GM12878 (cell line): ENCODE measurements around the gene TRIM3. TPM values are rescaled to one million over a fixed set of nuclear protein-coding genes. Genes with fewer than 3 reads are reported as not detected.

ENCODE experiments used
- BCL11A ChIP-seq: IDR thresholded peaks from 2 replicates; pipeline ENCODE4 v1.6.1; 2011; ENCODE audit warnings: low read depth, low read length
- CHD4 ChIP-seq: fragments of 200-600 bp; sonication (generic); IDR thresholded peaks from 2 replicates; pipeline ENCODE4 v1.6.1; 2016; ENCODE audit warnings: mild to moderate bottlenecking
- ESRRA ChIP-seq: IDR thresholded peaks from 2 replicates; pipeline ENCODE4 v1.6.1; 2012; ENCODE audit warnings: mild to moderate bottlenecking, low read length, improper control_type of control experiment
- GABPA ChIP-seq: IDR thresholded peaks from 2 replicates; pipeline ENCODE4 v1.6.1; 2014; ENCODE audit warnings: antibody characterized with exemption, low read depth, mild to moderate bottlenecking, inconsistent platforms
- HDGF ChIP-seq: fragments of 450-650 bp; IDR thresholded peaks from 2 replicates; pipeline ENCODE4 v1.6.1; 2016; ENCODE audit warnings: antibody characterized with exemption
- IRF4 ChIP-seq: IDR thresholded peaks from 2 replicates; pipeline ENCODE4 v1.6.1; 2011; ENCODE audit warnings: low read depth, low read length
- IRF5 ChIP-seq: fragments of 450-650 bp; IDR thresholded peaks from 2 replicates; pipeline ENCODE4 v1.6.1; 2017; ENCODE audit warnings: borderline replicate concordance
- JUNB ChIP-seq: IDR thresholded peaks from 2 replicates; pipeline ENCODE4 v1.6.1; 2016; ENCODE audit warnings: antibody characterized with exemption, mild to moderate bottlenecking
- MYB ChIP-seq: fragments of 150-350 bp; IDR thresholded peaks from 2 replicates; pipeline ENCODE4 v1.6.1; 2014; ENCODE audit warnings: mild to moderate bottlenecking, low read depth, low read length, borderline replicate concordance
- NFIC ChIP-seq: IDR thresholded peaks from 2 replicates; pipeline ENCODE4 v1.6.1; 2012; ENCODE audit warnings: low read depth, mild to moderate bottlenecking, inconsistent platforms, low read length, moderate library complexity
- NFXL1 ChIP-seq: fragments of 450-650 bp; IDR thresholded peaks from 2 replicates; pipeline ENCODE4 v1.6.1; 2017; ENCODE audit warnings: antibody characterized with exemption, mild to moderate bottlenecking, borderline replicate concordance
- NR2C2 ChIP-seq: IDR thresholded peaks from 2 replicates; pipeline ENCODE4 v1.6.1; 2011; ENCODE audit warnings: borderline replicate concordance, low read depth; ENCODE audit not compliant: control insufficient read depth, insufficient read length
- PAX5 ChIP-seq: IDR thresholded peaks from 2 replicates; pipeline ENCODE4 v1.6.1; 2011; ENCODE audit warnings: low read depth, low read length, borderline replicate concordance
- RBBP5 ChIP-seq: fragments of 200-600 bp; sonication (generic); conservative IDR thresholded peaks from 2 replicates; pipeline ENCODE4 v1.6.1; 2016
- RUNX3 ChIP-seq: IDR thresholded peaks from 2 replicates; pipeline ENCODE4 v1.6.1; 2012; ENCODE audit warnings: low read length, inconsistent platforms
- SMARCA5 ChIP-seq: fragments of 450-650 bp; IDR thresholded peaks from 2 replicates; pipeline ENCODE4 v1.6.1; 2017; ENCODE audit warnings: mild to moderate bottlenecking
- SMC3 ChIP-seq: IDR thresholded peaks from 2 replicates; pipeline ENCODE4 v1.6.1; 2011; ENCODE audit warnings: low read length, improper control_type of control experiment, borderline replicate concordance
- STAT1 ChIP-seq: fragments of 450-650 bp; conservative IDR thresholded peaks from 2 replicates; pipeline ENCODE4 v1.6.1; 2014; ENCODE audit warnings: antibody characterized with exemption, mild to moderate bottlenecking
- SUPT20H ChIP-seq: IDR thresholded peaks from 2 replicates; pipeline ENCODE4 v1.6.1; 2011; ENCODE audit warnings: low read depth, mild to moderate bottlenecking, low read length, moderate library complexity, borderline replicate concordance; ENCODE audit not compliant: control insufficient read depth
- TAF1 ChIP-seq: IDR thresholded peaks from 2 replicates; pipeline ENCODE4 v1.6.1; 2011; ENCODE audit warnings: mild to moderate bottlenecking, low read depth, low read length, borderline replicate concordance
- ZBED1 ChIP-seq: IDR thresholded peaks from 2 replicates; pipeline ENCODE4 v1.6.1; 2016; ENCODE audit warnings: borderline replicate concordance
- ZNF622 ChIP-seq: fragments of 450-650 bp; IDR thresholded peaks from 2 replicates; pipeline ENCODE4 v1.6.1; 2017; ENCODE audit warnings: mild to moderate bottlenecking, inconsistent platforms
- polyA plus RNA-seq, 11 experiments: library from polyadenylated mRNA; depleted of rRNA in 4 of 11; unstranded in 6 of 11; stranded (reverse) in 5 of 11; fragments of >200 nt; fragmentation: Nextera tagmentation in 4 of 11; fragmentation: Illumina TruSeq in 1 of 11; extraction: Ambion mirVana in 4 of 11; extraction: Trizol in 1 of 11; gene quantifications; 1 replicate in 1 of 11; 2 replicates in 10 of 11; pipeline versions ENCODE4 v1.2.1 to v1.2.3, GENCODE V29; 2011 to 2016; ENCODE audit warnings: inconsistent platforms in 2 of 11, missing spikeins in 2 of 11, low read depth in 1 of 11
- total RNA-seq, 4 experiments: library from RNA; depleted of rRNA in 3 of 4; stranded (reverse); fragments of >200 nt in 3 of 4; fragmentation: Illumina TruSeq in 1 of 4; extraction: Trizol in 1 of 4; gene quantifications; 2 replicates each; pipeline versions ENCODE4 v1.2.1 to v1.2.3, GENCODE V29; 2013 to 2021
- TF ChIP-seq, protein P1 (sequence below): IDR thresholded peaks from 2 replicates; pipeline ENCODE4 v1.6.1; 2011; ENCODE audit warnings: low read depth, mild to moderate bottlenecking, low read length, moderate library complexity, borderline replicate concordance; ENCODE audit errors: extremely low read depth
- TF ChIP-seq, protein P2 (sequence below): IDR thresholded peaks from 2 replicates; pipeline ENCODE4 v1.6.1; 2012; ENCODE audit warnings: low read depth, low read length, improper control_type of control experiment
- TF ChIP-seq, protein P3 (sequence below): IDR thresholded peaks from 2 replicates; pipeline ENCODE4 v1.6.1; 2012; ENCODE audit warnings: mild to moderate bottlenecking, low read depth, low read length

The TRIM3 gene
- total and polyA plus RNA-seq, 10 of the 15 experiments (the other 5 are each of a cell fraction or from before 2014, with no cell fraction given): 0.34 to 11.8 (median 4.8) TPM

DNA sequence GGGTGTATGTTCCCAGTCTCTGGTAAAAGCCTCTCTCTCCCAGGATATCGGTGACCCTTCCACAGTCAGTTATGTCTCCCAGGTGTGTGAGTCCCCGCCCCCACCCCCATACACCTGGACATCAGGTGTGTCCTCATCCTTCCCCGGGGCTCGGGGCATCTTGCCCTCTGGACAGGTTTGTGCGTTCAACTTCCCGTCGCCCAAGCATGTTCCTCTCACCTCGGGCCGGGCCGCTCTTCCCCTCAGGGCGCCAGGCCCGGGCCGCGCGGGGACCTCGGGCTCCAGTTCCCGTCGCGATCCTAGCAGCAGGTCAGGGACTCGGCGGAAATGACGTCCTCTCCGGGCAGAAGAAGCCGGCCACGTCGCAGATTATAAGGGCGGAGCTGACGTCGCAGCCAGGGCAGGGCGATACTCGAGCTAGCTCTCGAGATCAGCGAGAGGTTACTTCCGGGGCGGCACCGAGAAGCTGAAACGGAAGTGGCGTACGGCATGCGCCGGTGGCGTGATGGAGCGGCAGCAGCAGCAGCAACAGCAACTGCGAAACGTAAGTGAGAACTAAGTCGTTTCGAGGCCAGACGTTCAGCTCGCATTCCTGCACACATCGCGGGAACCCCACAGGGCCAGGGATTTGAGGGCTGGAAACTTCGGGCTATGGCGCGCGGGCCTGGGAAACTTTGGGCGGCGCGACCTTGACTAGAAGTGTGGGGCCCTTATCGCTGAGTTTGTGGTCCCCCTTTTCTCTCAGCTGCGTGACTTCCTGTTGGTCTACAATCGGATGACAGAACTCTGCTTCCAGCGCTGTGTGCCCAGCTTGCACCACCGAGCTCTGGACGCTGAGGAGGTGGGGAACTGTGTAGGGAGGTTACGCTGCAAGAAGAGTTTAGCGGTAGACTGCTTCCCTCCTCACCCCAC lies 7.5 kb upstream of the TRIM3 start, which contains the start of the genes ARFIP2 and TIMM10B (continued):
- no peak for TF ChIP-seq IRF5
- TF ChIP-seq TAF1: peak; percentile 73
- TF ChIP-seq, protein P1, sequence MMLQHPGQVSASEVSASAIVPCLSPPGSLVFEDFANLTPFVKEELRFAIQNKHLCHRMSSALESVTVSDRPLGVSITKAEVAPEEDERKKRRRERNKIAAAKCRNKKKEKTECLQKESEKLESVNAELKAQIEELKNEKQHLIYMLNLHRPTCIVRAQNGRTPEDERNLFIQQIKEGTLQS: no peak
- no peak for TF ChIP-seq STAT1
- TF ChIP-seq PAX5: no peak; the same call in 1 of the 2 replicates
- no peak for TF ChIP-seq BCL11A
- TF ChIP-seq MYB: no peak
- TF ChIP-seq ZBED1: 0 out of 2 replicates have a peak, but pooled peaks have one; percentile 45
- TF ChIP-seq HDGF: peak; percentile 82; the same call in 1 of the 2 replicates
- TF ChIP-seq RBBP5: no peak
- peak; percentile 94 for TF ChIP-seq GABPA
- no peak for TF ChIP-seq ZNF622
- no peak for TF ChIP-seq CHD4
- TF ChIP-seq, protein P2, sequence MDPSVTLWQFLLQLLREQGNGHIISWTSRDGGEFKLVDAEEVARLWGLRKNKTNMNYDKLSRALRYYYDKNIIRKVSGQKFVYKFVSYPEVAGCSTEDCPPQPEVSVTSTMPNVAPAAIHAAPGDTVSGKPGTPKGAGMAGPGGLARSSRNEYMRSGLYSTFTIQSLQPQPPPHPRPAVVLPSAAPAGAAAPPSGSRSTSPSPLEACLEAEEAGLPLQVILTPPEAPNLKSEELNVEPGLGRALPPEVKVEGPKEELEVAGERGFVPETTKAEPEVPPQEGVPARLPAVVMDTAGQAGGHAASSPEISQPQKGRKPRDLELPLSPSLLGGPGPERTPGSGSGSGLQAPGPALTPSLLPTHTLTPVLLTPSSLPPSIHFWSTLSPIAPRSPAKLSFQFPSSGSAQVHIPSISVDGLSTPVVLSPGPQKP: peak; percentile 91
- TF ChIP-seq ESRRA: no peak
- TF ChIP-seq, protein P3, sequence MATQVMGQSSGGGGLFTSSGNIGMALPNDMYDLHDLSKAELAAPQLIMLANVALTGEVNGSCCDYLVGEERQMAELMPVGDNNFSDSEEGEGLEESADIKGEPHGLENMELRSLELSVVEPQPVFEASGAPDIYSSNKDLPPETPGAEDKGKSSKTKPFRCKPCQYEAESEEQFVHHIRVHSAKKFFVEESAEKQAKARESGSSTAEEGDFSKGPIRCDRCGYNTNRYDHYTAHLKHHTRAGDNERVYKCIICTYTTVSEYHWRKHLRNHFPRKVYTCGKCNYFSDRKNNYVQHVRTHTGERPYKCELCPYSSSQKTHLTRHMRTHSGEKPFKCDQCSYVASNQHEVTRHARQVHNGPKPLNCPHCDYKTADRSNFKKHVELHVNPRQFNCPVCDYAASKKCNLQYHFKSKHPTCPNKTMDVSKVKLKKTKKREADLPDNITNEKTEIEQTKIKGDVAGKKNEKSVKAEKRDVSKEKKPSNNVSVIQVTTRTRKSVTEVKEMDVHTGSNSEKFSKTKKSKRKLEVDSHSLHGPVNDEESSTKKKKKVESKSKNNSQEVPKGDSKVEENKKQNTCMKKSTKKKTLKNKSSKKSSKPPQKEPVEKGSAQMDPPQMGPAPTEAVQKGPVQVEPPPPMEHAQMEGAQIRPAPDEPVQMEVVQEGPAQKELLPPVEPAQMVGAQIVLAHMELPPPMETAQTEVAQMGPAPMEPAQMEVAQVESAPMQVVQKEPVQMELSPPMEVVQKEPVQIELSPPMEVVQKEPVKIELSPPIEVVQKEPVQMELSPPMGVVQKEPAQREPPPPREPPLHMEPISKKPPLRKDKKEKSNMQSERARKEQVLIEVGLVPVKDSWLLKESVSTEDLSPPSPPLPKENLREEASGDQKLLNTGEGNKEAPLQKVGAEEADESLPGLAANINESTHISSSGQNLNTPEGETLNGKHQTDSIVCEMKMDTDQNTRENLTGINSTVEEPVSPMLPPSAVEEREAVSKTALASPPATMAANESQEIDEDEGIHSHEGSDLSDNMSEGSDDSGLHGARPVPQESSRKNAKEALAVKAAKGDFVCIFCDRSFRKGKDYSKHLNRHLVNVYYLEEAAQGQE: no peak
- TF ChIP-seq NFIC: no peak
- TF ChIP-seq NR2C2: no peak
- TF ChIP-seq JUNB: no peak
- TF ChIP-seq NFXL1: no peak
- TF ChIP-seq IRF4: no peak
- peak; percentile 51; the same call in 1 of the 2 replicates for TF ChIP-seq SMARCA5
- TF ChIP-seq SUPT20H: no peak
- peak; percentile 63 for TF ChIP-seq RUNX3
- no peak for TF ChIP-seq SMC3
